Mesothelial cell of epicardium (in vitro differentiated cells): ENCODE data around the gene FAAP20. TPM values are rescaled to one million over a fixed set of nuclear protein-coding genes. Genes with fewer than 3 reads are reported as not detected.

Source experiments
- DNase-seq, 2 experiments: peaks; one replicate each; pipeline ENCODE4 v3.0.0; 2021; ENCODE audit warnings: low spot score in 2 of 2; ENCODE audit not compliant: unreplicated experiment in 2 of 2
- H3K27ac Mint-ChIP-seq: 2 replicates; pipeline ENCODE4 v1.8.0; 2021; ENCODE audit warnings: mixed read lengths
- H3K27me3 Mint-ChIP-seq: 2 replicates; pipeline ENCODE4 v1.8.0; 2021; ENCODE audit warnings: low read depth, mixed read lengths
- H3K36me3 Mint-ChIP-seq: 2 replicates; pipeline ENCODE4 v1.8.0; 2021; ENCODE audit warnings: mixed read lengths
- H3K4me1 Mint-ChIP-seq: 2 replicates; pipeline ENCODE4 v1.8.0; 2021; ENCODE audit warnings: mixed read lengths
- H3K4me3 Mint-ChIP-seq: 2 replicates; pipeline ENCODE4 v1.8.0; 2021; ENCODE audit warnings: mild to moderate bottlenecking, moderate library complexity, mixed read lengths
- H3K9me3 Mint-ChIP-seq: 2 replicates; pipeline ENCODE4 v1.8.0; 2021; ENCODE audit warnings: mixed read lengths
- total RNA-seq: library from RNA; stranded (reverse); gene quantifications from 3 replicates; pipeline ENCODE4 v1.2.1, GENCODE V29; 2021
- TF ChIP-seq, protein P1 (sequence below): fragments of 200-600 bp; sonication (generic); IDR thresholded peaks from one replicate; pipeline ENCODE4 v1.5.0; 2021; ENCODE audit warnings: antibody characterized with exemption; ENCODE audit not compliant: unreplicated experiment

Gene FAAP20
- total RNA-seq, 1 donor from 2014 or later = 92.2 TPM

DNA sequence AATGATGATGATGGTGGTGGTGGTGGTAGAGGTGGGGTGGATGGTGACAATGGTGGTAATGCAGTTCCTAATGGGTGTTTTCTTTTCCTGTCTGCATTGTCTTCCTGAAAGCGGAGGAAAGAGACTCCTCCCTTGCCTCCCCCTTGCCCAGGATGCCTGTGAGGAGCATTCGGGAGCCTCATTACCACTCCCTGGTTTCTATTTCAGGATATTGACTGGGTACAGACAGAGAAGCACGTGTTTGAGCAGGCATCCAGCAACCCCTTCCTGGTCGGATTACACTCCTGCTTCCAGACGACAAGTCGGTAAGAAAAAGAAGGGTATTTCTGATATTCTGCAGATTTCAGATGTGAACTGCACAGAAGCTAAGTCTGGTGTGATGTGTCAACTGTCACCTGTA, 38.8 kb downstream of the FAAP20 start:
- Mint-ChIP-seq H3K27me3 (no peaks in the 10 kb centered on the region), H3K36me3 (peaks cover 35% of the 10 kb centered on the region), H3K4me1 (no peaks in the 10 kb centered on the region), H3K4me3 (no peak overlapping the region), H3K27ac (no peak overlapping the region), H3K9me3 (no peaks in the 10 kb centered on the region)
- no peak for DNase-seq
- TF ChIP-seq, protein P1, sequence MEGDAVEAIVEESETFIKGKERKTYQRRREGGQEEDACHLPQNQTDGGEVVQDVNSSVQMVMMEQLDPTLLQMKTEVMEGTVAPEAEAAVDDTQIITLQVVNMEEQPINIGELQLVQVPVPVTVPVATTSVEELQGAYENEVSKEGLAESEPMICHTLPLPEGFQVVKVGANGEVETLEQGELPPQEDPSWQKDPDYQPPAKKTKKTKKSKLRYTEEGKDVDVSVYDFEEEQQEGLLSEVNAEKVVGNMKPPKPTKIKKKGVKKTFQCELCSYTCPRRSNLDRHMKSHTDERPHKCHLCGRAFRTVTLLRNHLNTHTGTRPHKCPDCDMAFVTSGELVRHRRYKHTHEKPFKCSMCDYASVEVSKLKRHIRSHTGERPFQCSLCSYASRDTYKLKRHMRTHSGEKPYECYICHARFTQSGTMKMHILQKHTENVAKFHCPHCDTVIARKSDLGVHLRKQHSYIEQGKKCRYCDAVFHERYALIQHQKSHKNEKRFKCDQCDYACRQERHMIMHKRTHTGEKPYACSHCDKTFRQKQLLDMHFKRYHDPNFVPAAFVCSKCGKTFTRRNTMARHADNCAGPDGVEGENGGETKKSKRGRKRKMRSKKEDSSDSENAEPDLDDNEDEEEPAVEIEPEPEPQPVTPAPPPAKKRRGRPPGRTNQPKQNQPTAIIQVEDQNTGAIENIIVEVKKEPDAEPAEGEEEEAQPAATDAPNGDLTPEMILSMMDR = no peak

GRCh38 chr1:2155147-2155598, 39.4 kb downstream of the FAAP20 start:
- Mint-ChIP-seq H3K36me3 (peaks cover 37% of the 10 kb centered on the region), H3K4me3 (no peak overlapping the region)

DNA sequence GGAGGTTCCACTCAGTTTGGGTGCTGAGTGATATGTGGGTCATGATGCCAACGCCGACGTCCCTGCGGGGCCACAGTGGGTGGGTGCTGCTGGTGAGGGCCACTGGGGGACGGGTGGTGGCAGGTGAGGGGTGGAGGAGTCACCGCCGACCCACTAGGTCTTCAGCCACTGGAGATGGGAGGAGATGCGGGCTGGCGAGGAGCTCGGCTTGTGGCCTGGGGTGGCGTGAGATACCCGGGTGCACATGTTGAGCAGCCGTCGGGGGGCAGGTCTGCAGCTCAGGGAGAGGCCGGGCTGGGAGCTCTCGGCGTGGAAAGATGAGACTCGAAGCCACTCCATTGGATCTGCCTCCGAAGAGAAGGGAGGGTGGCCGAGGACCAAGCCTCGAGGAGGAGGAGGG, 40.5 kb downstream of the FAAP20 start:
- Mint-ChIP-seq H3K9me3 (no peaks in the 10 kb centered on the region), H3K27ac (no peak overlapping the region), H3K36me3 (peaks cover 30% of the 10 kb centered on the region), H3K27me3 (no peaks in the 10 kb centered on the region), H3K4me3 (no peak overlapping the region), H3K4me1 (no peaks in the 10 kb centered on the region)
- DNase-seq = no peak
- TF ChIP-seq, protein P1 = no peak

More at GRCh38 chr1:2155147-2155598, 39.4 kb downstream of the FAAP20 start:
- DNase-seq = no peak
- Mint-ChIP-seq H3K4me1 (no peaks in the 10 kb centered on the region), H3K27ac (no peak overlapping the region), H3K27me3 (no peaks in the 10 kb centered on the region), H3K9me3 (no peaks in the 10 kb centered on the region)
- TF ChIP-seq, protein P1 = no peak

DNA sequence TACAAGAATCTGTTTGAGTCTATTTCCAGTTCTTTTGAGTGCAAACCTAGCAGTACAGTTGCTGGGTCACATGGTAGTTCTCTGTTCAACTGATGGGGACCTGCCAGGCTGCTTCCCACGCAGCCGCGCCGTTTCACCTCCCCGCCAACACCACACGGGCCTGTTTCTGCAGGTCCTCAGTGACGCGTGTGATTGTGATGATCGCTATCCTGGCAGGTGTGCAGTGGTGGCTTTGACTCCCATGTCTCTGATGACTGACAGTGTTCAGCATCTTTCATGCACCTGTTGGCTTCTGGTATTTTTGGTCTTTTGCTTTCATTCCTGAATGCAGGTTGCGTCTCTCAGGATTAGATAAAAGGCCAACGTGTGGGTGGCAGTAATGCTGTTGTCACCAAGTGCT, 41.6 kb downstream of the FAAP20 start:
- Mint-ChIP-seq H3K27me3 (no peaks in the 10 kb centered on the region), H3K36me3 (peaks cover 25% of the 10 kb centered on the region), H3K4me1 (no peaks in the 10 kb centered on the region), H3K4me3 (no peak overlapping the region), H3K9me3 (no peaks in the 10 kb centered on the region), H3K27ac (no peak overlapping the region)
- DNase-seq = no peak
- TF ChIP-seq, protein P1 = no peak

GRCh38 chr1:2151911-2152310, 42.7 kb downstream of the FAAP20 start:
- no peak overlapping the region for H3K27ac Mint-ChIP-seq
- H3K4me3 Mint-ChIP-seq = no peak overlapping the region
- no peak for DNase-seq
- TF ChIP-seq, protein P1 = no peak
- H3K27me3 Mint-ChIP-seq = no peaks in the 10 kb centered on the region
- peaks cover 25% of the 10 kb centered on the region for H3K36me3 Mint-ChIP-seq
- H3K9me3 Mint-ChIP-seq = no peaks in the 10 kb centered on the region
- no peaks in the 10 kb centered on the region for H3K4me1 Mint-ChIP-seq

- H3K36me3 Mint-ChIP-seq = peaks cover 23% of the 10 kb centered on the region
- H3K27ac Mint-ChIP-seq = no peak overlapping the region
- H3K9me3 Mint-ChIP-seq = no peaks in the 10 kb centered on the region
- no peaks in the 10 kb centered on the region for H3K4me1 Mint-ChIP-seq
- H3K27me3 Mint-ChIP-seq = no peaks in the 10 kb centered on the region
- TF ChIP-seq, protein P1 = no peak
- no peak overlapping the region for H3K4me3 Mint-ChIP-seq
- DNase-seq = no peak
Measured at GRCh38 chr1:2151252-2151651, 43.3 kb downstream of the FAAP20 start.
